Stomach (tissue), 4 donors: ENCODE results near the gene C16orf96.

Experiments used
- EP300 ChIP-seq: sonication (generic); formaldehyde crosslinking; IDR thresholded peaks from one replicate; pipeline ENCODE4 v1.6.1; 2017; ENCODE audit warnings: antibody characterized with exemption
- POLR2A ChIP-seq, 4 donors: fragments of 450-650 bp; IDR thresholded peaks; one replicate each; pipeline ENCODE4 v1.6.1; 2016; ENCODE audit warnings: antibody characterized with exemption in 4 of 4, control low read depth in 2 of 4, mild to moderate bottlenecking in 1 of 4, moderate library complexity in 1 of 4
- POLR2AphosphoS5 ChIP-seq, 3 donors: sonication (generic); formaldehyde crosslinking; IDR thresholded peaks; one replicate each; pipeline ENCODE4 v1.6.1; 2016; ENCODE audit warnings: antibody characterized with exemption in 3 of 3
- TF ChIP-seq, protein P1 (sequence below), 7 experiments: fragments of 450-650 bp in 4 of 7; fragments of 200-600 bp in 3 of 7; sonication (generic) in 3 of 7; IDR thresholded peaks; one replicate each; pipeline ENCODE4 v1.5.1; 2016 to 2019; ENCODE audit warnings: antibody characterized with exemption in 7 of 7, control low read depth in 2 of 7, mild to moderate bottlenecking in 1 of 7

- TF ChIP-seq, protein P1, sequence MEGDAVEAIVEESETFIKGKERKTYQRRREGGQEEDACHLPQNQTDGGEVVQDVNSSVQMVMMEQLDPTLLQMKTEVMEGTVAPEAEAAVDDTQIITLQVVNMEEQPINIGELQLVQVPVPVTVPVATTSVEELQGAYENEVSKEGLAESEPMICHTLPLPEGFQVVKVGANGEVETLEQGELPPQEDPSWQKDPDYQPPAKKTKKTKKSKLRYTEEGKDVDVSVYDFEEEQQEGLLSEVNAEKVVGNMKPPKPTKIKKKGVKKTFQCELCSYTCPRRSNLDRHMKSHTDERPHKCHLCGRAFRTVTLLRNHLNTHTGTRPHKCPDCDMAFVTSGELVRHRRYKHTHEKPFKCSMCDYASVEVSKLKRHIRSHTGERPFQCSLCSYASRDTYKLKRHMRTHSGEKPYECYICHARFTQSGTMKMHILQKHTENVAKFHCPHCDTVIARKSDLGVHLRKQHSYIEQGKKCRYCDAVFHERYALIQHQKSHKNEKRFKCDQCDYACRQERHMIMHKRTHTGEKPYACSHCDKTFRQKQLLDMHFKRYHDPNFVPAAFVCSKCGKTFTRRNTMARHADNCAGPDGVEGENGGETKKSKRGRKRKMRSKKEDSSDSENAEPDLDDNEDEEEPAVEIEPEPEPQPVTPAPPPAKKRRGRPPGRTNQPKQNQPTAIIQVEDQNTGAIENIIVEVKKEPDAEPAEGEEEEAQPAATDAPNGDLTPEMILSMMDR (IDR thresholded peaks at IDR 0.05): no peak
- TF ChIP-seq EP300 (no peak), POLR2A (IDR thresholded peaks at IDR 0.05) (no peak), POLR2AphosphoS5 (IDR thresholded peaks at IDR 0.05) (no peak)
These were observed 23.9 kb upstream of the C16orf96 start for GRCh38 chr16:4532238-4532637.
